Measurements from ENCODE around the gene PDE3B.
"Not testable (repeated sequence)": the region's sequence is repeated elsewhere in the genome, so short reads cannot be mapped to it uniquely, and the experiment has no call there.

The PDE3B gene

DNA sequence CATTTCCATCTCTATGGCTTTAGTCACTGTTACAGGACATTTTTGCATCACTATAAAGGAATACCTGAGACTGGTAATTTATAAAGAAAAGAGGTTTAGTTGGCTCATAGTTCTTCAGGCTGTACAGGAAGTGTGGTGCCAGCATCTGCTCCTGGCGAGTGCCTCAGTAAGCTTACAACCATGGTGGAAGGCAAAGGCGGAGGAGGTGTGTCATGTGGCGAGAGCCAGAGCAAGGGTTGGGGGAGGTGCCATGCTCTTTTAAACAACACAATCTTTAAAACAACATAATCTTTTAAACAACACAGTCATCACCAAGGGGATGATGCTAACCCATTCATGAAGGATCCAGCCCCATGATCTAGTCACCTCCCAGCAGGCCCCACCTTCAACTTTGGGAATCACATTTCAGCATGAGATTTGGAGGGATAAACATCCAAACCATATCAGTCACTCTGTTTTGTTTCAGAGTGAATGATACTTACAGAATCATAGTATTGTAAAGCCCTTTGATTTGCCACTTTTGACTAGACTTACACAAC, 103.3 kb downstream of the PDE3B start:
- DNase-seq (ENCODE audit: low read depth): no peak

DNA sequence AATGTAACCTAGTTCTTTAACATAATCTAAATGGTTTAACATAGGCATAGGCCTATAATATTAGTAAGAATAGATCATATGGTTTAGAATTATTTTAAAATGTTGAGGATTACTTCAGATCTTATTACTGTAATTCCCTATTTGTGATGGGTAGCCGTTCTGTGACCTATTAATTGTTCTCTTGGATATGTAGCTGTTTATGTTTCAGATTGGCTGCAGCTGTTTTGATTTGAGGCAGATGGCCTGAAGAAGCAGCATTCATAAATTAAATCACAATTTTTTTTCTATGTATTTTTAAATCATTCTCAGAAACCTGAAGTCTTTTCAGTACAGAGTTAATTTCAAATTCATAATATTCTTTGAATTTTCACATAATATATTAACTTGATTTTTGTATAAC, 104.5 kb downstream of the PDE3B start:
- DNase-seq (ENCODE audit: low read depth): no peak

DNA sequence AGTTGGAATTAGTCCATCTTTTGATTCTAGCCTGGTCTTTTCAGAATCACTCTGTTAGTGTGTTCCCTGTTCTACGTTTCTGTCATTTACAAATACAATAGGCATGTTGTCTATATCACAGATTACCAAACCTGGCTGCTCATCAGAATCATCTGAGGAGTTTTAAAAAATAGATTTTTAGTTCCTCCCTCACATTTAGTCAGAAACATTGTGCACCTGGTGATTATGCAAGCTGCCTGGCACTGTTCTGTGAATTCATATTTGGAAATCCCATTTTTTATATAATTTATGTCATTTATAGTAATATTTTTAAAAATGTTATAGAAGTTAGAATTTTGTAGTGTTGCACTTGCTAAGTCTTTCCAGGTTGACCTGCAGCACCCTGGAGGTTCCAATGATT, 107.3 kb downstream of the PDE3B start:
- no peak for DNase-seq (ENCODE audit: low read depth)

DNA sequence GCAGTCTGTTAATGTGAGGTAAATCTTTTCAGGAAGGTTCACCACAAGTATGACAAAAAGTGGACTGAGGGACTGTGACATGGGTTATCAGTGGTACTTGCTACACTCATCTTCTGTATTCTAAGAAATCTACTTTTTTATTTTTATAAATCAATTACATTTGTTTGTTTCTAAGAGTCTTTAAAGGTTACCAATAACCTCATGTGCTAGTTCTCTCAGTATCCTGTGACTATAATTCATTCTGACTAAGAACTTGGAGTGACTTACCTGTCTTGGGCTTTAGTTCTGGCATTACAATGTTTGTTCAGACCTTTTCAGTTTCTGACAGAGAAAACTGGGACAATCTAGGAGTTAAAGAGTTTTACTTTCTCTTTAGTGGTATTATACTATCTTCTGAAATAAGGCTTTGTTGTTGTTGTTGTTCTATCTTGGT, 108.4 kb downstream of the PDE3B start:
- no peak for DNase-seq (ENCODE audit: low read depth)

DNA sequence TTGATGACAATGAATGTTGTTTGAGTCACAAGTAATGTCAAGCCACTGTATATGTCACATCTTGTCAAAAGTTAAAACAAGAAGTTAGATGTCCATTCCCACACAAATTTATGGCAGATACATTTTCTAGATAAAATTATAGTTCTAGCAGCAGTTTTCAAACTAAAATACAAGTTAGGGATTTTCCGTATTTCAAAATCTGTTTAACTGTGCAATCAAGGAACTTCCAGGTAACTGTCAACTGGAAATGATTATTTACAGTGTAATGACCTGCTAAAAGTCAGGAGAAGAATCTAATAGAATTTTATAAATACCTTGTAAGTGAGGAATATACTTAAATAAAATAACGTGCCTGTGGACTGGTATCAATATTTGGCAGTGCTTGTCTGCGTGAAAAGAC, 111.5 kb downstream of the PDE3B start:
- no peak for DNase-seq (ENCODE audit: low read depth)

DNA sequence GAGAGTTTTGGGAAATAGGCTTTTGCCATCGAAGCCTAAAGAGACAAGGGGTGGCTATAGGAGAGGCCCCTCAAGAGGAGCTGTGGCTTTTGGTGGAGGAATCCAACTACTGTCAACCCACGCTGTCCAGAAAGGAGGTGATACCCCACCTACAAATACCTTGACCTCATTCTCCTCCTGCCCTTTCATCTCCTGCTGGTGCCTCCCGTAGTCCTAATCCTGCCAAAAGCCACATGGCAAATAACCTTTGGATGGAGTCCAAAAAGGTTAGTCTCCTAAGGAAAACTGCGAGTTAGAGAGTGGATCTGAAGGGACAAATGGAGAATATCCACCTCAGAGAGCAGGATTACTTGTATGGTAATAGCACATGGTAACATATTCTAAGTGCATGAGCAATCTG, 112.7 kb downstream of the PDE3B start:
- no peak for DNase-seq (ENCODE audit: low read depth)

DNA sequence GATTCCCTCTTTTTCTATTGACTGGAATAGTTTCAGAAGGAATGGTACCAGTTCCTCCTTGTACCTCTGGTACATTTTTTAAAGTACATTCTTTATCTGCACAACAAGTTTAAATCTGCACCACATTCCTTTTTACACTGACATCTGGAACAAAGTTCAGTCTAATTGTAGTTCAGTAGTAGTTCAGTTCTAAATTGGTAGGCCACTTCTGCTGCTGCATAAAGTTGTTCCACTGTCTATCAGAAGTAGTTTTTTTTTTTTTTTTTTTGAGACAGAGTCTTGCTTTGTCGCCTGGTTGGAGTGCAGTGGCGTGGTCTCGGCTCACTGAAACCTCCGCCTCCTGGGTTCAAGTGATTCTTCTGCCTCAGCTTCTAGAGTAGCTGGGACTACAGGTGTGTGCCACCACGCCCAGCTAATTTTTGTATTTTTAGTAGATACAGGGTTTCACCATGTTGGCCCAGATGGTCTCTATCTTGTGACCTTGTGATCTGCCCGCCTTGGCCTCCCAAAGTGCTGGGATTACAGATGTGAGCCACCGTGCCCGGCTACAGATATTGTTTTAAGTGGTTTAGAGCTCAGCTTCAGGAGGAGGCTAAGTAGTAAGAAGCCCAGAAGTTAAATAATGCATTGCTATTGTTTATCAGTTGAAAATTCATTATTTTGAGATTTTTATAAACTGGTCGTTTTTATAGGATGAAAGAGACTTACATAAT, 115.9 kb downstream of the PDE3B start:
- not testable (repeated sequence) for DNase-seq (ENCODE audit: low read depth)

DNA sequence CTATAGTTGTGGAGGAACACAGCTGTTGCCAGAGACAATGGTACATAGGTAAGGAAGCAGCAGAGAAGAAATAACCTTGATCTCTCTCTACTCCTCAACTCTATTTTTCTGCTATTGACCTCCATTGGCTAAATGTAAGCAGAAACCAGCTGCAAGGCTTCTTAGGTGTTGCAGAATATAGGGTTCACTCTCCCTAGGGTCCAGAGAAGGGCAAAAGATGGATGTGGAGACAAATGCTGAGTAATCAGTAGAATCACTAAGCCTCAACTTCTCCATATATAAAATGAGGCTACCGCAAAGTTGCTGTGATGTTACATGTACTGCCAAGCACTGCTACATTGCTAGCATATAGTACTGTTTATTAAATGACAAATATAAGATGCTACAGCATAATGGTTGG, 120.6 kb downstream of the PDE3B start:
- DNase-seq (ENCODE audit: low read depth): no peak

DNA sequence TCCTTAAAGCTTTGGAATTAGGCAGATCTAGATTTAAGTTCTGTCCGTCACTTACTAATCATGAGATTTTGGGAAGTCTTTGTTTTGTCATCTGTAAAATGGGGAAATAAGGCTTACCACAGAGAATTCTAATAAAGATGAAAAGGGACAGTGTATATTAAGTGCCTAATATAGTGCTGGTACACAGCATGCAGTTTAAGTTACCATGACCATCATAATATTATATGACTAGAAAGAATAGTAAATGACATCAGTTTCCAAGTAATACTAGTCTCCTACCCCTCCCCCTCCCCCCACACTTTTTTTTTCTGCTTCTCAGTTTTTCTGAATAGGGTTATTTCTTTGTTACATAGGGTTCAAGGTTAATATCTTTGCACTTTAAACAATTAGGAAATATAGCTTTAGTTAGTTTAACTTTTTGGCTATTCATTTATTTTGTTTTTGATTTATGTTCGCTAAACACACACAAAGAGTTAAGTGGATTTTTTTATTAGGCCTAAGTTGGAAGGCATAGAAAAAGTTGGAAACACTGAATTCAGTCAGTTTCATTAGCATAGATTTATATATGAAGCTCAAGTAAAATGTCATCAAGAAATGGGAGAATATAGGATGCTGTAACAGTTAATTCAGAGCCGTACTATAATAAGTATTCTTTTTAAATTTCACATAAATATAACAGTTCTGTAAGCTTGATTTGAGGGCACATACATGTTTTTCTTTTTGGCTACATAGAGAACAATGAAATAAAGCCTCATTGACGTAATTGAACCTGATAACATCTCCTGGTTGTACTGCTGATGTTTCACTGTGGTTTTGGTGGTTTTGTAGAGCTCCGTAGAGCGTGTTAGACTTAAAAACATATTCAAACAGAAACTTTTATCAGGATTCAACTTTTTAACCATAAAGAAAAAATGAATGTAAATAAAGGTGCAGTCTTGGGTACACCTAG, 121.2 kb downstream of the PDE3B start:
- no peak for DNase-seq (ENCODE audit: low read depth)

DNA sequence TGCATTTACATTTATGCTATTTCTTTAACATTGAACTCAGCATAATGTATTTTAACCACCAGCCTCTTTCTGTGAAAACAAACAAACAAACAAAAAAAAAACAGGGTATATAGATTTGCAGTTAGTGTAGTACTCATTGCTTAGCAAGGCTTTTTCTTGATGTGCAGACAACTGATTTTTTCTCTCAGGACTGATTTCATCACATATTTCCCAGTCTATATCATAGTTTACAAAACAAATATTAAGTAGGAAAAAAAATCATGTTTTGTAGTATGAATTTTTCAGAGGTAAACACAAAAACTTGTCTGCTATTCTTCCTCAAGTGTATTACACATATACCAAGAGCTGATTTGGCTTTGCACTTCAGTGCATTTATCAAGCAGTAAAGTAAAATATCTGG, 123.0 kb downstream of the PDE3B start:
- no peak for DNase-seq (ENCODE audit: low read depth)

DNA sequence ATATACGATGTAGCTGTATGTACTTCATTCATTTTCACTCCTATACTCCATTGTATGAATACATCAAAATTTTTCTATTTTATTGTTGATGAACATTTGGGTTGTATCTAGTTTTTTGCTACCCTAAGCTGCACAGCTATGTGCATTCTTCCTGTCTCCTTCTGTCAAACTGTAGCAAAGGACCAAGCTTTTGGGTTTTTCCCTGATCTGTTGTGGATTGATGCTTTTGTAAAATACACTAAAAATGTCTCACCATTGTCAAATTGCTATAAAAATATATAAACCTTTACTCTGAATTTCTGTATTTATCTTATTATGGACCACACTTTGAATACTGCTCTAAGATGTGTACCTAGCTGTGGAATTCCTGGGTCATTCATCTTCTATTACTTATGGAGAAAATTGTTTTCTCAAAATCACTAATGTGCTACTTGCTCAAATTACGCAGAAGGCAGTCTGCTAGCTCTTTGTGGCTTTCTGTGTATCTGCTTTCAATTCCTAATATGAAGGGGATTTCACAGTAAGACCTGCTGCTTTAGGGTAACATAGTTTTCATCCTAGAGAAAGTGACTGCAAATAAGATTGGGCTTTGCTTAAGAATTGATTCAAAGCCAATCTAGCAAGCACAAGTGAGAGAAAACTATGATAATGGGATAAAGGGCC, 125.1 kb downstream of the PDE3B start:
- no peak for DNase-seq (ENCODE audit: low read depth)

DNA sequence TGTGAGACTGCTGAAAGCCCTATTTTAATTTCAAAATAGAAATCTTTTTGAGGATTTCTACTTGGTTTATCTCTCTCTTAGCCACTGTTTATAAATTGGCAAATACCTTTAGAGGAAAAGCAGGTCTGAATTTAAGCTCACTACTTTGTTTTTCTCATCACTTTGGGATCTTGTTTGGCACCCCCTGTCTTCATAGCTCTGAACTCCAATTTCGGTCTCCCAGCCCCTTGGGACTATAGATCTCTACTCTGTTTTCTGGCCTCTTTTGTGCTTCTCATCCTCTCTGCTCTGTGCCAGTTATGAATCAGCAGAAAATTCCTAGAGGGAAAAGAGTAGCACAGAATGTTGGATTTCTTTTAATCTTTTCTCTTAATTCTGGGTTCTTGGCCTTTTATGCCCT, 130.2 kb downstream of the PDE3B start:
- DNase-seq (ENCODE audit: low read depth): no peak

DNA sequence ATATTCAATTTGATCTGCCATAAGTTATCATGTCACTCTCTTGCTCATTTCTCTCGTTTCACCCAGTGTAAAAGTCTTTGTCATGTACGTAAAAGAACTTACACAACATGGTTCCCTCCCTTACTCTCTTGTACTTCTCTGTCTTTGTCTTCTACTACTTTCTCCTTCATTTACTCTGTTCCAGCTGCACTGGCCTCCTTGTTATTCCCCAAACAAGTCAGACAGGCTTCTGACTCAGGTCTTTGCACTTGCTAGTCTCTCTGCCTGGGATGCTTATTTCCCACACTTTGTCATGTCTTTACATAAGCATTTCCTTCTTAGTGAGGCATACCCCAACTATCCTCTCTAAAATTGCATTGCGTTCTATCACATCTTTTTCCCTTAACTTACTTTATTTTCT, 131.1 kb downstream of the PDE3B start:
- no peak for DNase-seq (ENCODE audit: low read depth)

DNA sequence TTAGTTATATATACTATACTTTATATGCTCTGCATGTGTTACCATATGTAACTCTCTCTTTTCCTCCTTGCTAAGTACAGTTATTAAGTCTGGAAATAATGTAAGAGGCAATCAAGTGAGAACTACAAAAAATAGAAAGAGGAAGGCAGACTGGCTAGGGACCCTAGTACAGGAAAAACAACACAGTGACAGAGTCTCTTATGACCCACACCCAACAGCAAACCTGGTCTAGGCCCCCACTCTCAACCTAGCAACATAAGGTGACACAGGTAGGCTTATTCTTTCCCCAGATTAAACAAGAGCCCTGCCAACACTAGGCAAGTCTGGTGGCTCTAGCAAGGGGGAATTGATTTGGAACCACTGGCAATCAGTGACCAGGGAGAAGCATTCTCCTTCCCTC, 132.3 kb downstream of the PDE3B start:
- no peak for DNase-seq (ENCODE audit: low read depth)

DNA sequence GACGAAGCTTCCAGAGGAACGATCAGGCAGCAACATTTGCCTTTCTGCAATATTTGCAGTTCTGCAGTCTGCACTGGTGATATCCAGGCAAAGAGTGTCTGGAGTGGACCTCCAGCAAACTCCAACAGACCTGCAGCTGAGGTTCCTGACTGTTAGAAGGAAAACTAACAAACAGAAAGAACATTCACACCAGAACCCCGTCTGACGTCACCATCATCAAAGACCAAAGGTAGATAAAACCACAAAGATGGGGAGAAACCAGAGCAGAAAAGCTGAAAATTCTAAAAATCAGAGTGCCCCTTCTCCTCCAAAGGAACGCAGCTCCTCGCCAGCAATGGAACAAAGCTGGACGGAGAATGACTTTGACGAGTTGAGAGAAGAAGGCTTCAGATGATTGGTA, 134.9 kb downstream of the PDE3B start:
- DNase-seq (ENCODE audit: low read depth): not testable (repeated sequence)

DNA sequence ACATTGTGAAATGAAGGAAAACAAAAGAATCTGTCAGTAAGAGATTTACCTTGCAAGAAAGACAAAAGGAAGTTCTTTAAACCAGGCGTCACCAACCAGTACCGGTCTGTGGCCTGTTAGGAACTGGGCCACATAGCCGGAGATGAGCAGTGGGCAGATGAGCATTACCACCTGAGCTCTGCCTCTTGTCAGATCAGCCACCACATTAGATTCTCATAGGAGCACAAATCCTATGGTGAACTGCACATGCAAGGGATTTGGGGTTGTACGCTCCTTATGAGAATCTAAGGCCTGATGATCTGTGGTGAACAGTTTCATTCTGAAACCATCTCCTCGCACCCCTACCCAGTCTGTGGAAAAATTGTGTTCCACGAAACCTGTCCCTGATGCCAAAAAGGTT, 140.2 kb downstream of the PDE3B start:
- no peak for DNase-seq (ENCODE audit: low read depth)

DNA sequence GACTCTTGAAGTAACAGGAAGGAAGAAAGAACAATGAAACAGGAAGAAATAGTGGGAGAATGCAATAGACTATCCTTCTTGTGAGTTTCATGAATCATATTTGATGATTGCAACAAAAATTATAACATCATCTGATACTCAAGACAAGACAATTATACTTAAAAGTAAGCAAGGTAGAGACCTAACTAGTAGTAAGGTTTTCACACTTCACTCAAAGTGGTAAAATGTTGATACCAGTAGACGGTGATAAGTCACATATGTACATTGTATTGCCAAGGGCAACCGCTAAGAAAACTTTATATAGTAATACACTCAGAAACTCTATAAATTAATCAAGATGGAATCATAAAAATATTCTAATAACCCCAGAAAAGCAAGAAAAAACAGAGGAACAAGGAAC, 140.6 kb downstream of the PDE3B start:
- no peak for DNase-seq (ENCODE audit: low read depth)

DNA sequence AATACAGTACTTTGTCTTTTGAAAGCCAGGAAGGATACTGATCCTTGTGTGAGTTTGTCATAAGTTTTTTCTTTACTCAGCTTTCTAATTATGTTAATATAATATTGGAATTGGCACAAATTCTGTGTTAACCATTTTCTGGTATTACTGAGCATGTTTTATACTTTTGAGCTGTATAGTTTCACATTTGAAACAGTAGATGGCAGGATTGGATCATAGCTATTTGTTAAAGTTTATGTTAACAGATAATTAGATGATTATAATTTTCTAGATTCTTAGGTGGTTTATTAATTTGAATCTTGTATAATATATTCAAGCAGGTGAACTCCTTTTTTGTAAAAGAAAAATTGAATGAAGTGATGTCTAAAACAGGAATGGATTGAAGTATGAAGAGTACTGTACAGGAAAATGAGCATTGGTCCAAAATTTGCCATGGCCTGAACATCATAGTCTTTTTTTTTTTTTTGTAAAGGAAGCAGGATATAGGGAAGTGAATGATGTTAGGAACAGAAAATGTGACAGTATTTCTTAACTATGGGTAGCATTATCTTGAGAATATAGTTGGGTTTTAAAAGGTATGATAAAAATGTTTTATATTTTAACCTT, 146.4 kb downstream of the PDE3B start:
- no peak for DNase-seq (ENCODE audit: low read depth)

DNA sequence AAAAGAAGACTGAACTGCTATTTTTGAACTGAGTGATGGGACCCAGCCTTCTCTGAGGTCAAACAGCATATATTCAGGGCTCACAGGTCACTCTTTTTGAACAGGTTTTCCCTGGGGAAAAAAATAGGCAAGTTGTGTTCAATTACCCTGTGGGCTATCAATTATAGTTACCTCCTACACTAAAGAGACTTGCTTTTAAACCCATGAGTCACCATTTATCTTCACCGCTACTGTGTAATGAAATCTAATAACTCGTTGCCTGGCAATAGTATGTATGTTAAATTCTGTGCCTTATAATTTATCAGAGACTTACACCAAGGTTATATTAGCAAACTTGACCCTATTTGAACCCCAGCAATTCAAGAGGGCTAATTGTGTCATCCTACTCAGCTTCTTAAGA, 149.9 kb downstream of the PDE3B start:
- no peak for DNase-seq (ENCODE audit: low read depth)

DNA sequence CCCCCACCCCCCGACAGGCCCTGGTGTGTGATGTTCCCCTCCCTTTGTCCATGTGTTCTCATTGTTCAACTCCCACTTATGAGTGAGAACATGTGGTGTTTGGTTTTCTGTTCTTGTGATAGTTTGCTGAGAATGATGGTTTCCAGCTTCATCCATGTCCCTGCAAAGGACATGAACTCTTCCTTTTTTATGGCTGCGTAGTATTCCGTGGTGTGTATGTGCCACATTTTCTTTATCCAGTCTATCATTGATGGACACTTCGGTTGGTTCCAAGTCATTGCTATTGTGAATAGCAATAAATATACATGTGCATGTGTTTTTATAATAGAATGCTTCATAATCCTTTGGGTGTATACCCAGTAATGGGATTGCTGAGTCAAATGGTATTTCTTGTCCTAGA, 152.4 kb downstream of the PDE3B start:
- DNase-seq (ENCODE audit: low read depth): not testable (repeated sequence)

DNA sequence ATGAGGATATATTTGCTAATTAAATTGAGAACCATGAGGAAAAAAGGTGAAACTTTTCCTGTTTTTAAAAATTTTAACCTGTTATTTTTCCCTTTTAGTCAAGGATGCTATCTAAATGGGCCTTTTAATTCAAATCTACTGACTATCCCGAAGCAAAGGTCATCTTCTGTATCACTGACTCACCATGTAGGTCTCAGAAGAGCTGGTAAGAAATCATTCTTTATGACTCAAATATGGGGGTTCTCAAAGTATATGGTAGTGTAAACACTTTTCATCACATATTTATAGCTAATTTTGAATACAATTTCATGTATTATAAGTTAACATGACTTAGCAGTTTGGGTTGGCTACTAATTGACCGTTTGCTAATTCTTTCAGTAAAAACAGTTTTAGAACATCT, 160.2 kb downstream of the PDE3B start:
- no peak for DNase-seq (ENCODE audit: low read depth)

DNA sequence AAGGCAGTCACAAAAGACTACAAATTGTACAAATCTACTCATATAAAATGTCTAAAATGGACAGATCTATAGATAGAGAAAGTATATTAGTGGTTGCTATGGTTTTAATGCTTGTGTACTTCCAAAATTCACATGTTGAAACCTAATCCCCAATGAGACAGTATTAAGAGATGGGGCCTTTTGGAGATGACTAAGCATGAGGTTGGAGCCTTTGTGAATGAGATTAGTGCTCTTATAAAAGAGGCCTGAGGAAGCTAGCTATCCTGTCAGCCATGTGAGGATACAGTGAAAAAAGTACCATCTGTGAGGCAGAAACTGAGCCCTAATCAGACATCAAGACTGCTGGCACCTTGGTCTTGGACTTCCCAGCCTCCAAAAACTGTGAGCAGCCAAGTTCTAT, 165.9 kb downstream of the PDE3B start:
- no peak for DNase-seq (ENCODE audit: low read depth)
